K562 (cell line): ENCODE measurements around the gene OLIG2. TPM values are rescaled to one million over a fixed set of nuclear protein-coding genes. Genes with fewer than 3 reads are reported as not detected.
A peak's percentile ranks its signal among the peaks of the same experiment; 100 is the strongest.

ENCODE experiments used
- ATAC-seq: fragments of 200-7000 bp; cut with Tn5 transposase; 3 replicates; pipeline ENCODE4 v1.9.1; 2020; ENCODE audit warnings: moderate library complexity
- BruUV-seq: library from RNA; stranded (reverse); fragments of 400-500 nt; replicated peaks from 2 replicates; lab custom pipeline; 2021; lab: Mats Ljungman, UMichigan
- CTCF ChIA-PET: fragments of 300-600 bp; formaldehyde crosslinking; extraction: SDS; loops from one replicate; lab custom pipeline; 2021; ENCODE audit warnings: low intra/inter-chr PET ratio; lab: Yijun Ruan, JAX
- POLR2A ChIA-PET: fragments of 300-600, 350-650 bp; sonication (Branson Sonifier 250); formaldehyde crosslinking; extraction: SDS; loops from one replicate; lab custom pipeline; 2021; ENCODE audit warnings: antibody characterized with exemption, inconsistent platforms; lab: Yijun Ruan, JAX
- DNase-seq, 4 experiments: peaks; one replicate each; pipeline versions ENCODE4 v3.0.0 to v3.0.0-alpha.2; 2011 to 2018; ENCODE audit warnings: low spot score in 3 of 4, mixed read lengths in 3 of 4; ENCODE audit errors: extremely low read depth in 1 of 4
- FAIRE-seq: peaks from 2 replicates; lab custom pipeline; 2011; peaks lifted over from hg19 to GRCh38; lab: Jason Lieb, UNC
- H2AFZ ChIP-seq: 2 replicates; pipeline ENCODE4 v1.6.0; 2011; ENCODE audit warnings: low read depth, low read length, control low read depth, inconsistent platforms
- H3K27ac ChIP-seq: fragments of 200-600 bp; 3 replicates; pipeline ENCODE4 v1.8.0; 2011; ENCODE audit warnings: low read depth, mild to moderate bottlenecking, control low read depth, inconsistent platforms, low read length, moderate library complexity, mixed read lengths; ENCODE audit errors: extremely low read depth
- H3K27me3 ChIP-seq, 2 experiments: fragments of 300-600 bp in 1 of 2; 2 replicates in 1 of 2; 3 replicates in 1 of 2; pipeline versions ENCODE4 v1.6.0 to v1.8.0; 2011; ENCODE audit warnings: inconsistent platforms in 2 of 2, low read length in 2 of 2, mild to moderate bottlenecking in 1 of 2, mixed read lengths in 1 of 2, moderate library complexity in 1 of 2; ENCODE audit not compliant: control insufficient read depth in 2 of 2, insufficient read depth in 2 of 2
- H3K36me3 ChIP-seq: fragments of 300-600 bp; 3 replicates; pipeline ENCODE4 v1.8.0; 2011; ENCODE audit warnings: mild to moderate bottlenecking, low read length, inconsistent platforms; ENCODE audit not compliant: control insufficient read depth, insufficient read depth
- H3K4me1 ChIP-seq, 2 experiments: fragments of 200-600 bp in 1 of 2; replicated peaks in 1 of 2; 2 replicates in 1 of 2; 3 replicates in 1 of 2; pipeline versions ENCODE4 v1.5.1 to v1.8.0; 2011; ENCODE audit warnings: inconsistent platforms in 2 of 2, low read length in 2 of 2, mild to moderate bottlenecking in 1 of 2, mixed read lengths in 1 of 2, moderate library complexity in 1 of 2; ENCODE audit not compliant: control insufficient read depth in 2 of 2, insufficient read depth in 2 of 2
- H3K4me2 ChIP-seq: 2 replicates; pipeline ENCODE4 v1.6.1; 2011; ENCODE audit warnings: low read length, control low read depth, inconsistent platforms, mixed read lengths; ENCODE audit not compliant: insufficient read depth
- H3K4me3 ChIP-seq: fragments of 200-600 bp; sonication (generic), shearing (Covaris generic); 2 replicates; pipeline ENCODE4 v1.5.1; 2016; ENCODE audit warnings: control low read depth, inconsistent platforms
- H3K79me2 ChIP-seq: fragments of 200-600 bp; 3 replicates; pipeline ENCODE4 v1.8.0; 2011; ENCODE audit warnings: low read length, inconsistent platforms; ENCODE audit not compliant: control insufficient read depth, insufficient read depth
- H3K9ac ChIP-seq, 2 experiments: 2 replicates each; pipeline versions ENCODE4 v1.6.0 to v1.6.1; 2011; ENCODE audit warnings: low read depth in 2 of 2, low read length in 2 of 2, control low read depth in 1 of 2, inconsistent platforms in 1 of 2, mild to moderate bottlenecking in 1 of 2, mixed read lengths in 1 of 2; ENCODE audit not compliant: insufficient read depth in 1 of 2
- H3K9me1 ChIP-seq: one replicate; pipeline ENCODE4 v1.6.0; 2011; ENCODE audit warnings: inconsistent platforms, mild to moderate bottlenecking, low read length, moderate library complexity; ENCODE audit not compliant: control insufficient read depth, insufficient read depth
- H3K9me3 ChIP-seq: replicated peaks from 2 replicates; pipeline ENCODE4 v1.5.1; 2011; ENCODE audit warnings: low read depth, low read length, inconsistent platforms; ENCODE audit not compliant: control insufficient read depth, insufficient read depth
- H4K20me1 ChIP-seq: replicated peaks from 2 replicates; pipeline ENCODE4 v1.6.1; 2011; ENCODE audit warnings: low read length, inconsistent platforms, mixed read lengths; ENCODE audit not compliant: control insufficient read depth, insufficient read depth
- GATA2 ChIP-seq: sonication (generic); formaldehyde crosslinking; IDR thresholded peaks from 2 replicates; pipeline ENCODE4 v1.4.0; 2020; ENCODE audit warnings: mild to moderate bottlenecking, missing genetic modification reagents
- SIN3A ChIP-seq, 2 experiments: fragments of 150-350 bp in 1 of 2; IDR thresholded peaks; 2 replicates each; pipeline ENCODE4 v1.6.1; 2011 to 2016; ENCODE audit warnings: borderline replicate concordance in 2 of 2, low read depth in 2 of 2, low read length in 2 of 2, mild to moderate bottlenecking in 2 of 2, moderate library complexity in 2 of 2; ENCODE audit not compliant: control insufficient read depth in 1 of 2
- SMC3 ChIP-seq: conservative IDR thresholded peaks from 2 replicates; pipeline ENCODE4 v1.6.1; 2011; ENCODE audit warnings: low read depth, low read length, improper control_type of control experiment; ENCODE audit not compliant: insufficient read depth
- TCF3 ChIP-seq: sonication (generic); formaldehyde crosslinking; IDR thresholded peaks from 2 replicates; pipeline ENCODE4 v1.4.0; 2020; ENCODE audit warnings: mild to moderate bottlenecking, missing genetic modification reagents
- ZNF197 ChIP-seq: fragments of 200-800 bp; sonication (Bioruptor generic); IDR thresholded peaks from 2 replicates; pipeline ENCODE4 v1.6.1; 2016; ENCODE audit warnings: low read depth, missing genetic modification characterization, missing compliant biosample characterization
- ZNF277 ChIP-seq: fragments of 250-450 bp; sonication (Bioruptor Pico); IDR thresholded peaks from 2 replicates; pipeline ENCODE4 v1.8.0; 2022; ENCODE audit warnings: inconsistent platforms, mild to moderate bottlenecking, moderate library complexity, borderline replicate concordance
- WGBS: fragments of 100-300 bp; shearing (Covaris generic); methylation state at CpG from one replicate; pipeline ENCODE4 v1.1.6; 2016; ENCODE audit warnings: low coverage, mixed read lengths; ENCODE audit not compliant: insufficient coverage; ENCODE audit errors: missing lambda C conversion rate; 5-methylcytosine and 5-hydroxymethylcytosine counted together
- in situ Hi-C: fragments of 300-500 bp; cut with MboI; formaldehyde crosslinking; loops from 4 replicates; pipeline ENCODE4 v1.15.0; 2018; ENCODE audit warnings: inconsistent platforms, mixed read lengths
- intact Hi-C: fragments of 100-400 bp; cut with micrococcal nuclease; formaldehyde crosslinking; loops from 2 replicates; pipeline ENCODE4 v1.14.2; 2022
- polyA plus RNA-seq, 8 experiments: library from polyadenylated mRNA; depleted of rRNA in 4 of 8; stranded (reverse) in 5 of 8; unstranded in 3 of 8; fragments of >200 nt; fragmentation: Nextera tagmentation in 2 of 8; fragmentation: Illumina TruSeq in 1 of 8; extraction: Ambion mirVana in 2 of 8; extraction: Trizol in 1 of 8; gene quantifications; 2 replicates each; pipeline versions ENCODE4 v1.2.1 to v1.2.3, GENCODE V29; 2011 to 2014; ENCODE audit warnings: inconsistent platforms in 1 of 8, missing spikeins in 1 of 8
- total RNA-seq, 7 experiments: library from RNA; depleted of rRNA in 6 of 7; stranded (reverse); fragments of >200 nt in 6 of 7; fragmentation: Illumina TruSeq in 2 of 7; extraction: Trizol in 2 of 7; gene quantifications; 2 replicates each; pipeline versions ENCODE4 v1.2.1 to v1.2.3, GENCODE V29; 2011 to 2021; ENCODE audit warnings: low replicate concordance in 1 of 7
- TF ChIP-seq, protein P1 (sequence below): fragments of 450-650 bp; formaldehyde crosslinking; IDR thresholded peaks from 2 replicates; pipeline ENCODE4 v1.4.0; 2020; ENCODE audit warnings: mild to moderate bottlenecking, moderate library complexity
- TF ChIP-seq, protein P2 (sequence below): fragments of 250-450 bp; sonication (Bioruptor Pico); IDR thresholded peaks from 2 replicates; pipeline ENCODE4 v1.5.0; 2020; ENCODE audit warnings: mild to moderate bottlenecking, borderline replicate concordance

Gene OLIG2
- total and polyA plus RNA-seq, 9 of the 15 experiments (the other 6 are each of a cell fraction or from before 2014, with no cell fraction given): not detected

- no peak for TF ChIP-seq ZNF197
- peak; percentile 36; the same call in 1 of the 2 replicates for TF ChIP-seq TCF3
- TF ChIP-seq, all 486 proteins: peak for 1
- CTCF ChIA-PET: no interaction called here
- no peak overlapping the region for H3K4me3 ChIP-seq
- no peak overlapping the region for H3K9ac ChIP-seq
- H3K9me3 ChIP-seq: no peaks in the 10 kb centered on the region
- peaks cover 14 to 43% of the 10 kb centered on the region in 2 experiments; a peak in 4 of 5 replicates for H3K27me3 ChIP-seq
- no peak overlapping the region for H3K4me2 ChIP-seq
- no peak overlapping the region for H2AFZ ChIP-seq
- intact Hi-C loops: no loop called here
- no peaks in the 10 kb centered on the region; a peak in 1 of 5 replicates for H3K4me1 ChIP-seq
- DNase-seq: peak in 1 of 4 experiments; percentile 21
- POLR2A ChIA-PET: no interaction called here
- peak; percentile 67; the same call in 2 of the 3 replicates for ATAC-seq
- H3K9me1 ChIP-seq: no peaks in the 10 kb centered on the region
- no peaks in the 10 kb centered on the region for H4K20me1 ChIP-seq
- no peak overlapping the region for H3K27ac ChIP-seq
- no peaks in the 10 kb centered on the region for H3K79me2 ChIP-seq
- in situ Hi-C loops: no loop called here
- no TSS peak for BruUV-seq
- no peaks in the 10 kb centered on the region for H3K36me3 ChIP-seq
- WGBS: 1% methylated on average over 16 of the region's 16 CpGs
- peak; percentile 49 for FAIRE-seq
Measured at GRCh38 chr21:33051925-33052324, 26.2 kb downstream of the OLIG2 start.

- ATAC-seq (no peak), DNase-seq (no peak), FAIRE-seq (no peak)
- Histone ChIP-seq H3K9ac (no peak overlapping the region), H3K4me2 (no peak overlapping the region), H3K4me1 (no peaks in the 10 kb centered on the region; a peak in 1 of 5 replicates), H3K27ac (no peak overlapping the region), H4K20me1 (no peaks in the 10 kb centered on the region), H2AFZ (no peak overlapping the region), H3K27me3 (peaks cover 14 to 40% of the 10 kb centered on the region in 2 experiments; a peak in 4 of 5 replicates), H3K36me3 (no peaks in the 10 kb centered on the region), H3K4me3 (no peak overlapping the region), H3K79me2 (no peaks in the 10 kb centered on the region), H3K9me1 (no peaks in the 10 kb centered on the region), H3K9me3 (no peaks in the 10 kb centered on the region)
- CTCF ChIA-PET: no interaction called here
- POLR2A ChIA-PET: interaction anchor here (0.6 kb wide), 1 partner anchor 55 kb away, joined by 3 read pairs; no protein-coding TSS in a partner anchor
- intact Hi-C loops: no loop called here
- BruUV-seq: no TSS peak
- in situ Hi-C loops: no loop called here
- TF ChIP-seq SIN3A (IDR thresholded peaks at IDR 0.05; ENCODE audit: borderline replicate concordance in 2 of 2, control insufficient read depth in 1 of 2, low read depth in 2 of 2, low read length in 2 of 2) (no peak), ZNF277 (CRISPR knock-in tag) (no peak), SMC3 (no peak), GATA2 (no peak)
- TF ChIP-seq, protein P1, sequence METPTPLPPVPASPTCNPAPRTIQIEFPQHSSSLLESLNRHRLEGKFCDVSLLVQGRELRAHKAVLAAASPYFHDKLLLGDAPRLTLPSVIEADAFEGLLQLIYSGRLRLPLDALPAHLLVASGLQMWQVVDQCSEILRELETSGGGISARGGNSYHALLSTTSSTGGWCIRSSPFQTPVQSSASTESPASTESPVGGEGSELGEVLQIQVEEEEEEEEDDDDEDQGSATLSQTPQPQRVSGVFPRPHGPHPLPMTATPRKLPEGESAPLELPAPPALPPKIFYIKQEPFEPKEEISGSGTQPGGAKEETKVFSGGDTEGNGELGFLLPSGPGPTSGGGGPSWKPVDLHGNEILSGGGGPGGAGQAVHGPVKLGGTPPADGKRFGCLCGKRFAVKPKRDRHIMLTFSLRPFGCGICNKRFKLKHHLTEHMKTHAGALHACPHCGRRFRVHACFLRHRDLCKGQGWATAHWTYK (CRISPR knock-in tag): no peak
- TF ChIP-seq, protein P2, sequence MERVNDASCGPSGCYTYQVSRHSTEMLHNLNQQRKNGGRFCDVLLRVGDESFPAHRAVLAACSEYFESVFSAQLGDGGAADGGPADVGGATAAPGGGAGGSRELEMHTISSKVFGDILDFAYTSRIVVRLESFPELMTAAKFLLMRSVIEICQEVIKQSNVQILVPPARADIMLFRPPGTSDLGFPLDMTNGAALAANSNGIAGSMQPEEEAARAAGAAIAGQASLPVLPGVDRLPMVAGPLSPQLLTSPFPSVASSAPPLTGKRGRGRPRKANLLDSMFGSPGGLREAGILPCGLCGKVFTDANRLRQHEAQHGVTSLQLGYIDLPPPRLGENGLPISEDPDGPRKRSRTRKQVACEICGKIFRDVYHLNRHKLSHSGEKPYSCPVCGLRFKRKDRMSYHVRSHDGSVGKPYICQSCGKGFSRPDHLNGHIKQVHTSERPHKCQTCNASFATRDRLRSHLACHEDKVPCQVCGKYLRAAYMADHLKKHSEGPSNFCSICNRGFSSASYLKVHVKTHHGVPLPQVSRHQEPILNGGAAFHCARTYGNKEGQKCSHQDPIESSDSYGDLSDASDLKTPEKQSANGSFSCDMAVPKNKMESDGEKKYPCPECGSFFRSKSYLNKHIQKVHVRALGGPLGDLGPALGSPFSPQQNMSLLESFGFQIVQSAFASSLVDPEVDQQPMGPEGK (CRISPR knock-in tag): no peak
Measured at GRCh38 chr21:33053951-33054350, 28.2 kb downstream of the OLIG2 start.
